GM12872 (cell line): Measurements from ENCODE around the gene CMKLR1.
A peak's percentile ranks its signal among the peaks of the same experiment; 100 is the strongest.

Experiments used
- CTCF ChIP-seq: IDR thresholded peaks from 3 replicates; pipeline ENCODE4 v1.5.1; 2011; ENCODE audit warnings: low read depth, mild to moderate bottlenecking, low read length, moderate library complexity; ENCODE audit not compliant: insufficient read depth

Gene CMKLR1

GRCh38 chr12:108341854-108342847 lies 3.0 kb upstream of the CMKLR1 start:
- no peak for TF ChIP-seq CTCF

DNA sequence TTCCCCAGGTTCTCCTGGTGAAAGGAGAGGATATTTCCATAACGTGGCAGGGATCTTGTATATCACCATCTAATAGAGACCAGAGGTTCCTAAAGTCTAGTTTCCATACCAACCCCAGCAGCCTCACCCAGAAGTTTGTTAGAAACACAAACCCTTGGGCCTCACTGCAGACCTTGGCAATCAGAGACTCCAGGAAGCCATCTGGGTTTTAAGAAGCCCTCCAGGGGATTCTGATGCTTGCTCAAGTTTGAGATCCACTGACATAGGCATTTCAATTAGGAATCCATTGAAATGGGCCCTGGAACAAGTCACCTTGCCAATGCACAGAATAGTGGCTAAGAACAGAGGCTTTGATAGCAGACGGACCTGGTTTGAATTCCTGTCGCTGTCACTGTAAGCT lies 2.2 kb upstream of the CMKLR1 start:
- TF ChIP-seq CTCF: no peak

- no peak for TF ChIP-seq CTCF
Measured at GRCh38 chr12:108340037-108340436, 926 bp upstream of the CMKLR1 start.

DNA sequence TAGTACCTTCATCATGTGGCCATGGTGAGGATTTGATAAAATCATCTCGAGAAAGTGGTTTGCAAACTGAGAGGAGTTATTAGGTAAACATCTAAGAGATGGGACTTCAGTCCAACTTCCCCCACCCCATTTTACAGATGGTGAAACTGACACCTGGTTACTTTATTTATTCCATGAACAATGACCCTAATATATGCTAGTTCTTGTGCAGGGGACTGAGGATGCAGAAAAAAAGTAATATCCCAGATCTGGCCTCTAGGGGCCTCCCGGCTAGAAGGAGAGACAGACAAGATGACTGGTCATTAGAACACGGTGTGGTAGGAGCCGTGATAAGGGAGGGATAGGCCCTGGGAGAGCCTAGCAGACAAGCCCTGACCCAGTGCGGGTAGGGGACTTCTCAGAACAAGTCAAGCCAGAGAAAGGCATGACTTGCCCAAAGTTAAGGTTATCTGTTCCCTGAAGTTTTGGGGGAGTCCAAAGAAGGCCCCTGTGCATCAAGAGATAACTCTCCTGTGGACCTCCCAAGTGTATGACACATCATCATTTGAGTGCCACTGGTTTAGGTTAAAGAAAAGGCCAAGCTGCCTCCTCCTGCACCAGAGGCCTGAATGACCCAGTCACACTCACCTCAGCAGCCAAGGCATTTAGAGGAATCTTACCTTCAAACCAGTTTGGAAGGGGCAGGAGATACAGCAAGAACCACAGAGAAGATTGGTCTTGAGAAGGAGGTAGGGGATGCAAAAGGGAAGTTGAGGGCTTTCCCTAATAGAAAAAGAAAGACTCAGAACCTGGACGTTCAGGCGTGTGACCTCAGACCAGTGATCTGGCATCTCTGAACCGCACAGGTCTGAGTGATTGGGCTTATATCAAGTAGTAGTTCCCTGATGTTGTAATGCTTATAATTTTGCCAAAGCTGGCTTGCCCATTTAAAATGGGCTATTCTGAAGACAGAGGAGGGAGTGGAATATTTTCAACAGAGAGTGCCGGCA lies 1.6 kb downstream of the CMKLR1 start:
- peak; percentile 68 for TF ChIP-seq CTCF

DNA sequence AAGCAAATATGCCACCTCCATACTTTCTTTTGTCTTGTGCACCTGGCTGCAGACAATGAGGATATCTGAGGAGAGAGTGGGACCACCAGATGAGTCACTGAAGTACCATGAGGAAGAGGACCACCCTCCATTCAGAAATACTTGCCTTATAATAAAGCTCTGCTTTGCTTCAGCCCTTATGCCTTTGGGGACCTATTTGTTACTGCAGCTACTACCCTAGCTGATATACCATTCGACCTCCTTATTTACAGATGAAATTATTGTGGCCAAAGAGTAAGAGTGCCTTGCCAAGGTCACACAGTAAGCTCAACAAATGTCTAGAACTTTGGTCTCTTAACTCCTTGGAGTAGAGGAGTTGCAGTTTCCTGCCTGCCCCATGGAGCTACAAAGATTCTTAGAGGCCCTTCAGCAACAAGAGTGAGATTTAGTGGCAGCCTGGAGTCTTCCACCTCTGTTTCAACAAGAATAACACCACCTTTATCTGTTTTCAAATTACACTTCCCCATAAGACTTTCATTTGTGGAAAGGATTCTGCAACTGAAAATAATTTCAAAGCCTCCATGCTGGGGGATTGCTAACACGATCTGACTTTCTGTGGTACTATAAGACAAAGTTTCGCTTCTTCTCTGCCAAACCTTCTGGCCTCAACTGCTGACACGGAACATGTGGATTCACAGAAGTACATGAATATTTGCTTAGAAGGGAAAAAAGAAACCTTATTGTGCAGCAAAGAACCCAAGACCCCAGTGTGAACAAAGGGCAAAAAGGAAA lies 3.6 kb downstream of the CMKLR1 start:
- no peak for TF ChIP-seq CTCF

- no peak for TF ChIP-seq CTCF
Measured at GRCh38 chr12:108333898-108334699, 5.0 kb downstream of the CMKLR1 start.
